Superior temporal gyrus (tissue), 1 donor: ENCODE measurements around the gene KRTAP23-1.

Experiments used
- DNase-seq: peaks from one replicate; pipeline ENCODE4 v3.0.0-alpha.2; 2016; ENCODE audit errors: extremely low spot score

Gene KRTAP23-1

DNA sequence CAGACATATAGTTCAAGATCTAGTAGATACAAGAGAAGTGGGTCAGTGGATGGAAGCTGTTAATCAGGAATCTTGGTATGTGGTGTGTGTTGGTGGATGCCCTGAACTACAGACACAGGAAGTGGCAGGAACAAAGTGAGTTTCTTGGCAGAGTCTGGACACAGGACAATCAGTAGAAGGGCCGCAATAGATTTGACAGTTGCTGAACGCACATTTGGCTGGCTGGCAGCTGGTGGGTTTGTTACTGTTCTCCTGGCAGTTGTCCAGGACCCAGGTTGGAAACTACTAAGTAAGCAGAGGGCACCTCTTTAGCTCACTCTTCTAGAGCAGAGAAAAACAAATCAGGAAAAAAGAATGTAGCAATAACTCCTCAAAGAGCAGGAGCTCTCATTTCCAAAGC, 41.5 kb downstream of the KRTAP23-1 start:
- no peak for DNase-seq

DNA sequence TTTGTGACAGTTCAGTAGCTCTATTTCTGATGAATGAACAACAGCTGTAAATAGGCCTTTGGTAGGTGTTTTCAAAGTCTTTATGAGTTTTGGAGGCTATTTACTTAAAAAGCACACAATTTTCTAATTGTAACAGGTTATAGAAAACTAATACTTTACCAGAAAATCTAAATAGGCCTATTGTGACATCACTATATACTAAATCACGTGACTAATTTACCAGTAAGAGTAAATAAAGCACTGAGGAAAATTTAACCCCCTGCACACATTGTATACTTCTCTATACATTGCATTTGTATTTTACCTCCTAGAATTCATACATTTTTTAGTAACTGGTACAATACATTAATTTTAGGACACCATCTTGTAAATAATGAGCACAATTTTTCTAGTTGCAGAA, 43.3 kb downstream of the KRTAP23-1 start:
- no peak for DNase-seq
